Gastroesophageal sphincter (tissue), 3 donors: Measurements from ENCODE around the gene CRKL.

Experiments used
- CTCF ChIP-seq, 4 experiments: fragments of 200-600 bp in 2 of 4; fragments of 450-650 bp in 2 of 4; sonication (generic) in 1 of 4; IDR thresholded peaks; one replicate each; pipeline ENCODE4 v1.5.1; 2017 to 2019; ENCODE audit warnings: antibody characterized with exemption in 4 of 4, mild to moderate bottlenecking in 2 of 4, moderate library complexity in 2 of 4
- POLR2A ChIP-seq, 2 donors: fragments of 450-650 bp; IDR thresholded peaks; one replicate each; pipeline ENCODE4 v1.6.1; 2017; ENCODE audit warnings: antibody characterized with exemption in 2 of 2, mild to moderate bottlenecking in 2 of 2, moderate library complexity in 1 of 2

GRCh38 chr22:20885017-20885556 lies 32.1 kb upstream of the CRKL start:
- no peak for TF ChIP-seq CTCF (IDR thresholded peaks at IDR 0.05)
- TF ChIP-seq POLR2A (IDR thresholded peaks at IDR 0.05), result no peak
